GM21717 (cell line): ENCODE results near the gene KLHL33.

ENCODE experiments used
- ATAC-seq: cut with Tn5 transposase; IDR thresholded peaks from one replicate; pipeline ENCODE4 v1.9.1; 2021; ENCODE audit warnings: mild to moderate bottlenecking, moderate library complexity; ENCODE audit not compliant: unreplicated experiment

KLHL33 gene

DNA sequence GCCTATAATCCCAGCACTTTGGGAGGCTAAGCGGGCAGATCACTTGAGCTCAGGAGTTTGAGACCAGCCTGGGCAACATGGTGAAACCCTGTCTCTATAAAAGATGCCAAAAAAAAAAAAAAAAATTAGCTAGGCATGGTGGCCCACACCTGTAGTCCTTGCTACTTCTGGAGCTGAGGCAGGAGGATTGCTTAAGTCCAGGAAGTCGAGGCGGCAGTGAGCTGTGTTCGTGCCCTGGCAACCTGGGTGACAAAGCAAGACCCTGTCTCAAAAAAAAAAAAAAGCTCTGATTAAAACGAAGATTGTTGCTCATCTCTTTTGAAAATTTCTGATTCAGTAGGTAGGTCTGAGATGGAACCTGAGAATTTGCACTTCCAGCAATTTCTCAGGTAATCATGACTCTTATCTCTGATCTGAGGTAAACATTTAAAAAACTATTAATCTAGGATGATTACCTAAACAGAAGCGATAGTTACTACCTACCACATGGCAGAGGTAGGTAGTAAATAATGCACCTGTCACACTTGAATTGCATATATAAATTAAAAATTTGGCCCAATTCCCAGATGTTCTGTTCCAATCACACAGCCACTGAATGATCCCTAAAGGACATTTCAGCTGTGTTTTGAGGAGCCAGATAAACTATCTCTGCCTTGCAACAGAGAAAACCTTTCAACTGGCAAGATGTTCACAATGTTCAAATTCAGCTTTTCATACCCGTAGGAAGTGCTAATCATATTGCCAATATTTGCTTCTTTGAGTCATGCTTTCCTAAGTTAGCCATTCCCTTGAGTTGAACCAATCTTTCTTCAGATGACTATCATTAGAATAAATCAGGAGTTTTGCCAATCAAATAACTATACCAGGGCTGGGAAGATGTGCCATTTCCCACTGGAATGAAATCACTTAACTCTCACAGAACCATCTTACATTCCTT is 18.4 kb downstream of the KLHL33 start:
- ATAC-seq: no peak

DNA sequence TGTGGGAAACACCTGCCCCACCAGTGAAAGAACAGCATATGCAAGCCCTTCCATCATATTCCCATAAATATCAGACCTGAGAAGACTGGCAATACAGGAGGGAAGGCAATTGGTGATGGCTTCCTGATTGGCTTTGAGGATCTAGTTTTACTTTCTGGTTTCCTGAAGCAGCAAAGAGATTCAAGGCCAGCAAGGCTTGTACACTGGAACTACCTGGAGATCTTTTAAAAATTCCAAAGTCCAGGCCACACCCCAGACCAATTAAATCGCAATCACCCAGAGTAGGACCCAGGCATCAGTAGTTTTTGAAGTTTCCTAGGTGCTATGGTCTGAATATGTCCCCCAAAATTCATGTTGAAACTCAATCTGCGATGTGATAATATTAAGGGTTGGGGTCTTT is 19.7 kb downstream of the KLHL33 start:
- ATAC-seq: no peak

DNA sequence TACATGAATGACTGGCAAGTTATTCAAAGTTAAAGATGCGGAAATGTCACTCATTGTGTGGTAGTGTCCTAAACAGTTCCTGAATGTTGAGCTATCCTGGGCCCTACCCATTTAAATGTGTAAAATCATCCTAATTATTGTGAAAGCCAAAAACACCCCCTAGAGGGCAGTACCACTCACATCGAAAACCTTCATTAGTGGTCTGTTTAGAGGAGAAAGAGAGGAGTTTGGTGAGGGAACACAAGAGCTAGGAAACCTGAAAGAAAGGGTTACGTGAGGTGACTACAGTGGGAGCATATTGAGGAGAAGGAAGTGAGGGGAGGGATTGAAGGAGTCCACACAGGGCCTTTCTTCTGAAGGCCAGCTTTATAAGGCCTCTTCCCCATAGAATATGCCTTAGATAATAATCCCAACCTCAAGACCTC is 20.2 kb downstream of the KLHL33 start:
- ATAC-seq: no peak

DNA sequence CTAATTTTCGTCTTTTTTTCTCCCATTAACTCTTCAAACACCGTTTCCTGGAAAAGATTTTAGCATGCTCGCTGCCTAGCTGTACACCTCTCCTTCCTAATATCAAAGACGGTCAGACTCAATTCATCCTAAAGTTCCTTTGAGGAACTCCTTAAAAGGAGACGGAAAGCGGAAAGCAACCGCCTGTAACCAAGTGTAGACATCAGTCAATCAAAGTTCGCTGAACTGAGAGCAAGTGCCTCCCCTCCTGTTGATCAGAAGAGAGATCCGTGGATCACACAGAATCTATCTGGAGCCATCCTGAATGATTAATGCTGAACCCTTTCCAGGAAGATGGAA is 22.3 kb downstream of the KLHL33 start:
- ATAC-seq: no peak

DNA sequence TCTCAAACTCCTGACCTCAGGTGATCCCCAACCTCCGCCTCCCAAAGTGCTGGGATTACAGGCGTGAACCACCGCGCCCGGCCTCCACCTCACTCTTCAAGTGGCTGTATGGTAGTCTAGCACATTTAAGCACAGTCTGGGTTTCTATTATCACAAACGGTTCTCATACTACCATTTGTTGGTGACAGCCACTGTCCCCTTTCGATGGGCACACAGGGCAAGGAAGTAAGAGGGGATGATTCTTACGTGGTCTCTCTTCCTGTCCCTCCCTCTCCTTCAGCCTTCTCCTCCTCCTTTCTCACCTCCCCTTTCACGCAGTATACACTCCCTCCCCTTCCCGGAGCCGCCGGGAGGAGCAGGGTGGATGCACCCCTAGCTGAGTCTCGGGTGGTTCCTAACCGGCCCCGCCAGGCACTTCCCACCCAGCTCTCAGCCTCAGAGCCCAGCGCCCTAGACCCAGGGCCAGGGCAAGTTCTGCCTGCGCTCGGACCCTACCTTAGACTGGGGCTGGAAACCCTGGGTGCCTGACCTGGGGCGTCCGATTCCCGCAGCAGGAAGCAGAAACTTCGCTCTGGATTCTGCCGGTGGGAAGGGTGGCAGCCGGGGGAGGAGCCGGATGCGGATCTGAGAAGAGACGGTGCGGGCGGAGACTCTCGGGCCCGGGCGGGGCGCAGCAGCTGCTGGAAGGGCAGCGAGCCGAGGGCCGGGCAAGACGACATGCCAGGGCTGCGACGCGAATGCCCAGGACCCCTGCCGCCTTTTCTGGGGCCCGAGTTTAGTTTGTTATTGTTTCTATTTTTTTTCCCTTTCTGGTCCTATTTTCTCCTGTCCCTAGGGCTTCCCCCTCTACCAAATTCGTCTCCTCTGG is 22.9 kb downstream of the KLHL33 start, which contains the start of gene TEP1:
Gene TEP1, minus strand, starts transcription at position 626 of the 868 bp plus-strand sequence. CDS start 5,062 bp downstream, outside the sequence.
- peak; percentile 75 for ATAC-seq

DNA sequence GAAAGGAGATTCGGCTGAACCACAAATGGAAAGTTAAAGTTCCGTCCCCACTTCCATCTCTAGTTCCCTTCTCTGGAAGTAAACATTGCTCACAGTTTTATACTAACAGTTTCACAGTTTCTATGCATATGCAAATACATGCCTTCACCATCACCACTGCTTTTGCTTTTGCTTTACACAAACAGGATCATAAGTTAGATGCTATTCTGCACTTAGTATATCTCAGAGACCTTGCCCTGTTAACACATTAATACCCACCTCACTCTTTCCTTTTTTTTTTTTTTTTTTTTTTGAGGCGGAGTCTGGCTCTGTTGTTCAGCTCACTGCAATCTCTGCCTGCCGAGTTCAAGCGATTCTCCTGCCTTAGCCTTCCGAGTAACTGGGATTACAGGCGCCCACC is 23.6 kb downstream of the KLHL33 start:
- peak; percentile 73 for ATAC-seq

DNA sequence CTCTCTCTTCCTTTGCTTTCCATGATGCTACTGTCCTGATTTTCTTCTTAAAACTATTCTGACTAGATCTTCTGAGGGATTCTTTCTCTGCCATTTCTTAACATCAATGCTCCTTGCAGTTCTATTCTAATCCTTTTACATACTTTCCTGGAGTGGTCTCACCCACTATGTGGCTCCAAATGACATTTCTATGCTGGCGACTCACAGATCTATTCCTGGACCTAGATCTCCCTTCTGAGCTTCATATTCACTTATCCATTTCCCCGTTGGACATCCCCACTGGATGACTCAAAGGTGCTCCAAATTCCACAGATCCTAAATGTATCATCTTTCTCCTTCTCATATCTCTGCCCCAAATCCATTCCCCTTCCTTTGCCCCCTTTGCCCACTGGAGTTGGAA is 26.7 kb downstream of the KLHL33 start:
- ATAC-seq: no peak

DNA sequence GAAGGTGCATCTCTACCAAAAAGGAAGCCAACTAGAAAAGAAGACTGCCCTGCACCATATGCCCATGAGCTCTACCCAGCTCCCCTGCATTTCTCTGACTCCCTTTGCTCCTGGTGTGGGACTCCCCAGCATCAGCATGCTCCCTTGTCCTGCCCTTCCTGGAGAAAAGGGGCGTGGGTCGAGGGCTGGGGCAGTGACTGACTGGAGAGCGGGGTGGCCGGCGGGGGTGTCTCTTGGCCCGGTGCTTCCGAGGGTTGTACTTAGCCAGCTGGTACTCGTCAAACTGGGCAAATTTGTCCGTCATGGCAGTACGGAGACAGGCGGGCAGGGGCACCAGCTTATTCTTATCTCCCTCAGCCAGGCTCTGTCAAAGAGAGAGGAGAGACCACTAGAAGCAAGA is 32.4 kb downstream of the KLHL33 start:
- no peak for ATAC-seq

DNA sequence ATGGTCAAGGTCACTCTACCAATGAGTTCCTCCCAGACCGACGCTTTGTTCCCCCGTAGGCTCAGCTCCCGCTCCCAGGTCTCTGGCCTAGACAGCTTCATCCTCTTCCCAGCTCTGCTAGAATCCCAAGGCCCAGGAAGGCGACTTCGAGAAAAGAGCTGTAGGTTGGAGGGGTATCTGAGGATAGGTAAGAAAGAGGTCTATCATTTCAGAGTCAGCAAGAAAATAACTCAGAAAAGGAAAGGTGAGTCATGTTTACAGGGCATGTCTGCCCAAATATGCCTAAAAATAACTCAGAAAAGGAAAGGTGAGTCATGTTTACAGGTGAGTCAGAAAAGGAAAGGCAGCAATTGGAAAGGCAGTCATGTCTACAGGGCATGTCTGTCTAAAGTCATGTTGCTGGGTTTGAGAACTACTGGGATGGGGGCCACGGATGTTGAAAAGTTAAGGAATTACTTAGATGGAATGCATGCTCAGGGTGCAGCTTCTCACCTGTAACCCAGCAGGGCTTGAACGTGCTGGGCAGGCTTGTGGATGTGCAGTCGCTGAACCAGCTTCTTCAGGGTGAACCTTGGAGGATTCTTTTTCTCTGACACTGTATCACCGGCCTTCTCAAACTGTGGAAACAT is 34.9 kb downstream of the KLHL33 start:
- no peak for ATAC-seq

DNA sequence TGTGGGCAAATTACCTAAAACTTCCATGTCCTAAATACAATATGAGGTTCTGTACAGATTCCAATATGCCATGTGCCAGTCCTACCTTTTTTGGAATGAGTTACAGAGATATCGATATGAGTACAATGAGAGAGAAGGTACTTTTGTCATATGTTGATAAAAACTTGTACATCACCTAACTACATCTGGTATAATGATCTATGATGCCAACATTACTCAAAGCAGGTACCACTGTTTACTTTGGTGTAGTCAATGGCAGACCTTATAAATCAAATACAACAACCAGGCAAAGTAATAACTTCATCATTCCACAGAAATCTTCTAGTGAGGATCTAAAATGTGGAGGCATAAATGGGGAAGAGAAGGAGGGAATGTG is 35.4 kb downstream of the KLHL33 start:
- no peak for ATAC-seq

DNA sequence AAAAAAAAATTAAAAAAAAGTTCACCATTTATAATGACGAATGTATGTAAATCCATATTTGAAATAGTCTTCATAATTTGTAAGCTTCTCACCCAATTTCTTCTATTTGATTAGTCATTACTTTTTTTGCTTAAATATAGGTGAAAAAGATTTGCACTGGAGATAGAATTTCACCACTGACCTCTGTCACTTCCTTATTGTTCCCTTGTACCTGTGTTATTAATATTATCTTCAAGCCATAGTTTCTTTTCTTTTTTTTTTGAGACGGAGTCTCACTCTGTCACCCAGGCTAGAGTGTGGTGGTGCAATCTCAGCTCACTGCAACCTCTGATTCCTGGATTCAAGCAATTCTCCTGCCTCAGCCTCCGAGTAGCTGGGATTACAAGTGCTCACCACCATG is 38.5 kb downstream of the KLHL33 start:
- ATAC-seq: no peak

DNA sequence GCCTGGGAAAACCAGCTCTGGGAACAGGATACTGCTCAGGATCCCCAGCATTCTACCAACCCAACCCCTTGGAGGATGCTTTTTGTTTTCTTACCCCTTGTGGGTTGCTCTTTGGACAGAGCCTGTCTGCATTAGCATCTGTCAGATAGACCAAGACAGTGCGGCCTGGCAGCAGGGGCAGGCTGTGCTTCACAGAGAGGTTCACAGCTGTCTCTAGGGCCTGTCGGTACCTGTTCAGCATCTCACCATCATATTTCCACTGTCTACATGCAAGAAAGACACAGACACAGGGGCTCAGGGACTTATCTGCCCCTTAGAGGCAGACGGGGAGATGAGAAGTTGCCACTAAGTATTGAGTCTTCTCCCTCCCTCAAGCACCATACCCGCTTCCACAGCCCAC is 44.5 kb downstream of the KLHL33 start:
- no peak for ATAC-seq

DNA sequence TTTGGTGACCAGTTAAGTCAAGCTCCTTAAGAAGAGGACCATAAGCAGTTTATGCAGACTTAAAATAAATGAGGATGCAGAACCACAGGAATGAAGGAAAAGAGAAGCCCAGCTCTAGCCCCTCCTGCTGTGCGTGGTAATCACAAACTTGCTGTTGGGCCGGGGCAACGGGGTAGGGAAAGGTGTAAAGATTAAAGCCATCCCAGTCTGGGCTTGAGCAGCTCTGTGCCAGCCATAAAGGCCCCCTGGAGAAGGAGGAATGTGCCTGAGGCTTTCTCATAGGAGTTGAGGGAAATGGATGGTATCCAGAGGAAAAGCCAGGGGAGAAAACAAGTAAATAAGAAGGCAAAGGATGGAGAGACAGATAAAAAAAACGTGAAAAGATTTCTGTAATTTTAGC is 47.8 kb downstream of the KLHL33 start:
- ATAC-seq: no peak

DNA sequence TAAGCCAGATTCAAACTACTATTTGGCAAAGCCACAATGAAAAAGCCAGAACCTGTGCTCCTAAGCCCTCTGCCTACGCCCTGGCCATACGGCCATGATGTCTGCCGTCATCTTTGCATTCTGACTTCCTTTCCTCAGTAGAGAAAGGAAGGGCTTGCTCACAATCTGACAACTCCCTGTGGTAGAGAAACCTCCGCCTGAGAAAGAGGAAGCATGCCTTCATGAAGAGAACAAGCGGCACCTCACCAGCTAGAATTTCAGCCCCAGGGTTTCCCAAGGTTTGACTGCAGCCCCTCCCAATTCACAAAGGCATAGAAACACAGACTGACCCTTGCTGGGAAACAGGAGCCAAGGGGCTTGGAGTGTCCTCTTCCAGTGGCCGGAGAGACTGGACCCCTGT is 48.4 kb downstream of the KLHL33 start:
- ATAC-seq: no peak

DNA sequence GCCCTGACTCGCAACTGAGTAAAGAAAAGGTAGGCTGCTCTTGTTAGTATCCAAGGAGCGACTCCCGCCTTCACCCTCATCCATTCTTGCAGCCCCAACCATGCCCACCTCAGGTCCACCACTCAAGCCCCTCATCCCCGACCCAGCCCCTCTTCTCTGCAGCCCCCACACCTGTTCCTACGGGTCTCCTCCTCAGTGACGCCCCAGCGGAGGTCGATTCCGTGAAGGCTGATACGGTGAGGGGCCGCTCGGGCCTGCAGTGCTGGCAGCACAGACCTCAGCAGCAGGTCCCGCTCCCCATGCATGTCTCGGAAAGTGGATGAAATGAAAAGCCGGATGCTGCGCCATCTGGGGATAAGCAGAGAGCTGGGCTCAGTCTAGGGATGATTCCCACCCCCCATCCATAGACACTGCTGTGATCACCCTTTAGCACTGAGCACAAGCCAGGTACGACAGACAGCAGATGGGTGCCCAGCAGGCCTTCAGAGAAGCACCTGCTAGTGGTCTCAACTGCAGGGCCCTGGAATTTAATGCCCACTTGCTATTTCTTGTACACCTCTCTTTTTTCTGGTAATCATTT is 49.6 kb downstream of the KLHL33 start:
- no peak for ATAC-seq

DNA sequence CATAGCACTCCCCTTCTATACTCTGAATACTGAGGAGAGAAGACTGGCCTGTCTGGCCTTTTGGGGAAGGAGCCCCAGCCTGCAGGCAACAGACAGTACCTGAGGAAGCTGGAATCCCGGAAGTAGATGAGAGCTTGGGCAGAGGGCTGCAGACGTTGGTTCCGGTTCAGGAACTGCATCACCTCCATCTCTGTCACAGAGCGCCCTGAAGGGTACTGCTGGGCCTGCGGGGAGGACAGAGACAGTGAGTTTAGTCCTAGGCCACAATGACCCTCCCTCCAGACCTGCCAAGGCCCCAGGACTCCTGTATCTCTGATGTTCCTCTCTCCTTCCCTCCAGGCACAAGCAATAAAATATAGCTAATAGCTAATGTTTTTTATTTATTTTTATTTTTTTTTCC is 51.1 kb downstream of the KLHL33 start:
- ATAC-seq: no peak

DNA sequence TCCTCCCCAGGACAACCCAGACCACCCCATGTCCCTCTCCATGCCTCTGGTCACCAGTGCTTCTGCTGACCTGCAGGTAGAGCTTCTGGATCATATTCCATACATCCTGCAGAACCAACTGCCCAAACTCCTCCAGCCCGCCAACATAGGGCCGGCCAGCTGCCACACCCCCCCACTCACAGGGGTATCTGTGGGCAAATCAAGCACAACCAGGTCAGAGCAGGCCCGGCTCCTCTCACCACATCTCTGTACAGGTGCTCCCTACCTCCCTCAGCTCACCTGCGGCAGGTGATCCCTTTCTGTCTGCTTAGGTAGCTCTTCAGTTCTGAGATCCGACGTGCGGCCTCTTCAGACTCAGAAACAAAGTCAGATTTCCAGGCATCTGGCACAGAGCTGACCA is 51.6 kb downstream of the KLHL33 start:
- no peak for ATAC-seq

DNA sequence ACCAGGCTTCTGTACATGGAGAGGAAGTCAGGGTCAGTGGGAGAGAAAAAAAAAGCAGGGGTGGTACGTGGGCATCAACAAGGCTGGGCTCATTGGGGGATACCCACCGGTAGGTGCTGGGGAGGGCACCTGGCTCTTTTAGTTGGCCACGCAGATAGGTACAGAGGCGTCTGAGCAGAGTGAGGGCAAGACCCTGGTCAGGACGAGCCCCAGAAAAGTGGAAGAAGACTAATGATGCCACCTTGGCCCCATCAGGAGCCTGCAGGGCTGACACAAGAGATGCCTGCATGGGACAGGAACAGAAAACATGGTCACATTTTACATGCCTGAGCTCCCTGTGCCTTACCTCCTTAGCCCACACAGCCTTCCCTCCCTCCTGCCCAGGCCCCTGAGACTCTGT is 52.3 kb downstream of the KLHL33 start:
- no peak for ATAC-seq

DNA sequence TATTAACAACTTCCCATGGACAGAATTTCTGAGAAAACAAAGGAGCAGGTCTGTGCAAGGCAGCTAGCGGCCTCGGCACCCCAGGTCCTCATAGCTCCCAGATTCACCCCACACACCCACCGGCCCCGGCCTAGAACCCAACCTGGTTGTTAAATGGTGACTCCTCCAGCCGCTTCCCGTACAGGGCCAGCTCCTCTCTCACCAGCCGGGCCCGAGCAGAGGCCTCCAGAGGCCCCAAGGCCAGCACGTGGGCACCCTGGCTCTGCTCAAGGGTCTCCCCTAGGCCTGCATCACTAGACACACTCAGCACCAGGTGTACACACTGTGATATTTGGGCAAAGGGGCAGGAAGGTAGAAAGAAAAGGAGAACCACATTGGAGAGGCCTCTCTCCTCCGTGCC is 52.9 kb downstream of the KLHL33 start:
- ATAC-seq: no peak

DNA sequence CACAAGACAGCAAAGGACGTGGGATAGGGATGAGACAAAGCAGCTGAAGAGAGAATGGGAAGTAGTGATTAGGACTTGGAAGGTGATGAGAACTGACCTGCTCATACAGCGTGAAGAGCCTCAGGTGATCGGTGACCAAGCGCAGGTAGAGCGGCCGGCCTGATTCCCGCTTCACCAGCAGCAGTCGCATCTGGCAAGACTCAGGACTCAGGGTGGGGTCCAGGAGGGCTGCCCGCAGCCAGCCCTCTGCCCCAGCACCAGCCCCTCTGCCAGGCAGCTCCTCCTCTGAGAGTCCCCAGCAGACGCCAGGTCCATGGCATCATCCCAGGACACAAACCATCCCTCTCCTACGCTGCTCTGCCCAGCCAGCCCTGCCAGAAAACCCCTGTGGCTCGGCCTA is 53.4 kb downstream of the KLHL33 start:
- no peak for ATAC-seq

DNA sequence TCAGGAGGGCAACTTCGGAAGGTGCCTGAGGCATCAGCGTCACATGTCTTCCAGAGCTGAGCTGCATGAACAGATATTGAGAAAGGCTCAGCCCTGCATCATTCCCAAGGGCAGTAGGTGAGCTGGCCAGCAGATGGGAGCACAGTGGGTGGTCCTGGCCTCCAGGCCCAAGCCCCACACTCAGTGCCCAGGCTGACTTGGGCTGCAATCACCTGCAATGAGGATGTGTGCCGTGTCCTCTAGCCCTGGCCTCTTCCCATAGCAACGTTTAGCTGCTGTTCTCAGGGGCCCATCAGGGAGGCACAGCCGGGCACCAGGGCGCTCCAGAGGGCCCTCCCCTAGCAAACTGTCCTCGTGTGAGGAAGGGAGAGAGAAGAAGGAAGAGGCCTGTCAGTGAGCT is 54.6 kb downstream of the KLHL33 start:
- ATAC-seq: no peak
